Transverse colon (tissue), 4 donors: ENCODE data around the gene CIP2A. TPM values are rescaled to one million over a fixed set of nuclear protein-coding genes. Genes with fewer than 3 reads are reported as not detected.

Experiments
- DNase-seq: peaks from one replicate; pipeline ENCODE4 v3.0.0-alpha.2; 2019
- H3K27ac ChIP-seq, 4 donors: fragments of 200-600 bp; sonication (generic); 2 replicates each; pipeline ENCODE4 v1.5.1; 2016 to 2018; ENCODE audit warnings: inconsistent platforms in 4 of 4
- H3K27me3 ChIP-seq: fragments of 200-600 bp; sonication (generic); 2 replicates; pipeline ENCODE4 v1.5.1; 2017; ENCODE audit warnings: inconsistent platforms
- H3K36me3 ChIP-seq, 4 donors: fragments of 200-600 bp; sonication (generic); 2 replicates each; pipeline ENCODE4 v1.5.1; 2017 to 2019; ENCODE audit warnings: inconsistent platforms in 4 of 4
- H3K4me1 ChIP-seq, 4 donors: fragments of 200-600 bp; sonication (generic); 2 replicates each; pipeline ENCODE4 v1.5.1; 2017 to 2020; ENCODE audit warnings: inconsistent platforms in 4 of 4
- H3K4me3 ChIP-seq, 4 donors: fragments of 200-600 bp; sonication (generic); 1 replicate in 1 of 4; 2 replicates in 3 of 4; pipeline versions ENCODE4 v1.5.1 to v1.6.1; 2017 to 2019; ENCODE audit warnings: inconsistent platforms in 4 of 4
- H3K9me3 ChIP-seq, 2 donors: fragments of 200-600 bp; sonication (generic); 2 replicates each; pipeline ENCODE4 v1.5.1; 2017 to 2019; ENCODE audit warnings: inconsistent platforms in 2 of 2
- EP300 ChIP-seq: sonication (generic); formaldehyde crosslinking; IDR thresholded peaks from one replicate; pipeline ENCODE4 v1.6.1; 2017; ENCODE audit warnings: antibody characterized with exemption, low read depth
- POLR2A ChIP-seq: fragments of 450-650 bp; IDR thresholded peaks from one replicate; pipeline ENCODE4 v1.6.1; 2016; ENCODE audit warnings: antibody characterized with exemption, mild to moderate bottlenecking, moderate library complexity
- POLR2AphosphoS5 ChIP-seq, 3 donors: sonication (generic); formaldehyde crosslinking; IDR thresholded peaks; one replicate each; pipeline ENCODE4 v1.6.1; 2016; ENCODE audit warnings: antibody characterized with exemption in 3 of 3
- WGBS, 2 donors: methylation state at CpG; one replicate each; pipeline ENCODE4 v1.1.5; 2018; ENCODE audit warnings: low coverage in 1 of 2; 5-methylcytosine and 5-hydroxymethylcytosine counted together
- in situ Hi-C, 4 donors: fragments of 200-750 bp; cut with MboI; loops; one replicate each; pipeline versions ENCODE4 v1.15.0 to v1.15.1; 2017; ENCODE audit warnings: low sequenced_read_pairs in 3 of 4, low pct_ligation_motif_present in 1 of 4, low pct_unique_long_range_greater_than_20kb in 1 of 4
- intact Hi-C: fragments of 100-400 bp; cut with DNase I; formaldehyde crosslinking; loops from one replicate; pipeline ENCODE4 v1.15.1; 2023; ENCODE audit warnings: low total_unique reads
- total RNA-seq, 4 donors: library from RNA; depleted of rRNA; stranded (reverse); fragments of >200 nt; gene quantifications; one replicate each; pipeline ENCODE4 v1.1.0, GENCODE V29; 2016
- TF ChIP-seq, protein P1 (sequence below), 5 experiments: fragments of 200-600 bp in 3 of 5; fragments of 450-650 bp in 2 of 5; sonication (generic) in 3 of 5; IDR thresholded peaks; 1 replicate in 2 of 5; 2 replicates in 3 of 5; pipeline ENCODE4 v1.5.1; 2016 to 2017; ENCODE audit warnings: antibody characterized with exemption in 5 of 5, inconsistent platforms in 3 of 5, mild to moderate bottlenecking in 2 of 5, moderate library complexity in 1 of 5

The CIP2A gene
- total RNA-seq, 4 donors from 2014 or later = 0.40 to 3.2 (median 2.0) TPM

DNA sequence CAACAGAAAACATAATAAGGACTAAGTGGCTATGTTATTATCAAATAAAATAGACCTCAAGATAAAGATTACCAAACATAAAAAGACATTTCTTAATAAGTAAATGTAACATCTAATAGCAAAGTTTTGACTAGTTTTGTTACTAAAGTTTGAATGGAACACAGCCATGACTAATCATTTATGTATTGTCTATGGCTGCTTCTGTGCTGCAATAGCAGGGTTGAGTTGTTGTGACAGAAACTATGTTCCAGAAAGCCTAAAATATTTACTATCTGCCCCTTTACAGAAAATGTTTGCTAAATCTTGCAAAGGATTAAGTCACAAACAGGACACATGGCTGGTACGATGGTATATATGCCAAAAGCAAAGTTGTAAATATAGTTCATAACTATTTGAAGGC lies 40.9 kb downstream of the CIP2A start:
- TF ChIP-seq POLR2A = no peak
- no peak for TF ChIP-seq EP300
- no peak for TF ChIP-seq POLR2AphosphoS5 (IDR thresholded peaks at IDR 0.05)
- TF ChIP-seq, protein P1, sequence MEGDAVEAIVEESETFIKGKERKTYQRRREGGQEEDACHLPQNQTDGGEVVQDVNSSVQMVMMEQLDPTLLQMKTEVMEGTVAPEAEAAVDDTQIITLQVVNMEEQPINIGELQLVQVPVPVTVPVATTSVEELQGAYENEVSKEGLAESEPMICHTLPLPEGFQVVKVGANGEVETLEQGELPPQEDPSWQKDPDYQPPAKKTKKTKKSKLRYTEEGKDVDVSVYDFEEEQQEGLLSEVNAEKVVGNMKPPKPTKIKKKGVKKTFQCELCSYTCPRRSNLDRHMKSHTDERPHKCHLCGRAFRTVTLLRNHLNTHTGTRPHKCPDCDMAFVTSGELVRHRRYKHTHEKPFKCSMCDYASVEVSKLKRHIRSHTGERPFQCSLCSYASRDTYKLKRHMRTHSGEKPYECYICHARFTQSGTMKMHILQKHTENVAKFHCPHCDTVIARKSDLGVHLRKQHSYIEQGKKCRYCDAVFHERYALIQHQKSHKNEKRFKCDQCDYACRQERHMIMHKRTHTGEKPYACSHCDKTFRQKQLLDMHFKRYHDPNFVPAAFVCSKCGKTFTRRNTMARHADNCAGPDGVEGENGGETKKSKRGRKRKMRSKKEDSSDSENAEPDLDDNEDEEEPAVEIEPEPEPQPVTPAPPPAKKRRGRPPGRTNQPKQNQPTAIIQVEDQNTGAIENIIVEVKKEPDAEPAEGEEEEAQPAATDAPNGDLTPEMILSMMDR (IDR thresholded peaks at IDR 0.05) = no peak
- Histone ChIP-seq H3K9me3 (no peaks in the 10 kb centered on the region), H3K27me3 (no peaks in the 10 kb centered on the region), H3K4me3 (no peak overlapping the region), H3K4me1 (peaks cover 0 to 7% (median 3%) of the 10 kb centered on the region in 4 donors), H3K27ac (no peak overlapping the region), H3K36me3 (no peaks in the 10 kb centered on the region)
- intact Hi-C loops = no loop called here
- no peak for DNase-seq
- in situ Hi-C loops = no loop called here
- 60 to 67% methylated on average over 1 of the region's 1 CpG for WGBS, 2 donors

DNA sequence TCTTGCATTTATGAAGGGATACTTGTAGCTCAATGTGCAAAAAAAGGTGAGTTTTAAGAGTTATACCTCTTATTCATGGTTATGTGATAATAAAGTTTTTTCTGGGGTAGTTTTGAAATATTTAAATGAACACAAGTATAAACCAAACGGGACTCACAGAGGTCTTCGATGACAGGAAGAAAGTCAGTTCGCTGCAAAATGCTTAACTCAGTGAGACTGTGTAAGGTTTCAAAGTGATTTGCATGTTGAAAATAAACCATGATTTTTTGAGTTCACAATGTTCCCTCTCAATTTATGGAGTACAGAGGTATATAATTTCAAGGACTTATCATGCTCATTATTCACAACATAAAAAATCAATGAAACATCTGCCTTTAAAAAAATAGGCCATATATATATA lies 42.5 kb downstream of the CIP2A start:
- WGBS, 2 donors = 63 to 75% methylated on average over 3 of the region's 3 CpGs
- Histone ChIP-seq H3K27me3 (no peaks in the 10 kb centered on the region), H3K36me3 (no peaks in the 10 kb centered on the region), H3K9me3 (no peaks in the 10 kb centered on the region), H3K4me3 (no peak overlapping the region), H3K27ac (no peak overlapping the region), H3K4me1 (no peaks in the 10 kb centered on the region)
- DNase-seq = no peak
- intact Hi-C loops = no loop called here
- TF ChIP-seq POLR2A (no peak), POLR2AphosphoS5 (IDR thresholded peaks at IDR 0.05) (no peak), EP300 (no peak)
- TF ChIP-seq, protein P1 (IDR thresholded peaks at IDR 0.05) = no peak
- in situ Hi-C loops = no loop called here

DNA sequence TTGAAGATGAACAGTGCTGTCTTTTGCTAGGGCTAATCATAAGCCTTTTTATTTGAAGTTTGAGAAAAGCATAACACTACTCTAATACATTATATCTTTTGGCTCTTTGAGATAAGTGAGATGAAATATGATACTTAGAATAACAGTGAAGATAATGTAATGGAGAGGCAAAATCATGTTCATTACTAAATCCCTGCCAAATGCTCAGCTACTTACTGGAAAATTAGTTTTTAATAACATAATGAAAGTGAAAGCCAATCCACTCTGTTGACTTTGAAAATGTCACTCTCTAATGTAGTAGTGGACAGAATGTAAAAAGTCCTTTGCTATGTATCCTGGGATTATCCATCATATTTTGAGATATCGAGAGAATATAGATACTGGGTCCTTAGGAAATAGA lies 43.0 kb downstream of the CIP2A start:
- in situ Hi-C loops (no loop called here), intact Hi-C loops (no loop called here)
- 82% methylated on average over 1 of the region's 1 CpG for WGBS, 2 donors
- no peaks in the 10 kb centered on the region for H3K27me3 ChIP-seq
- no peak overlapping the region for H3K27ac ChIP-seq
- no peak for DNase-seq
- H3K36me3 ChIP-seq = no peaks in the 10 kb centered on the region
- H3K4me1 ChIP-seq = no peaks in the 10 kb centered on the region
- TF ChIP-seq POLR2A (no peak), EP300 (no peak), POLR2AphosphoS5 (IDR thresholded peaks at IDR 0.05) (no peak)
- TF ChIP-seq, protein P1 (IDR thresholded peaks at IDR 0.05) = no peak
- no peaks in the 10 kb centered on the region for H3K9me3 ChIP-seq
- H3K4me3 ChIP-seq = no peak overlapping the region

DNA sequence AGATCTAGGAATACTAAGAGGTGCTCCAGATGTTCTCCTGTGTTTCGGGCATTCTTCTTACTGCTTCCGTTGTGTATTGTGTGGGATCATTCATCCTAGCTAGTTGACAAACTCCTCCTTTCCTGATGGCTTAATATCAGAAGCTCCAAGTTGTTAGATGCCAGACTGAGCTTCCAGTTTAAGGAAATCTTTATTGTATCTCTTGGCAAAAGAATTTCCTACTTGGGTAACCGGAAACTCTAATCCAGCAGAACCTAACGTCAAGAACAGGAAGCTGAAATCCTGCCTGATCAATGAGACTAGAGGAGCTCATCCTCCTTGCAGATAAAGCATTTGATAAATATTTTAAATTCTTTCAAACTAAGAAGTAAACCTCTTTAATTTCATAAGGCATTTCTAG lies 51.2 kb downstream of the CIP2A start:
- Histone ChIP-seq H3K9me3 (no peaks in the 10 kb centered on the region), H3K4me3 (no peak overlapping the region), H3K36me3 (no peaks in the 10 kb centered on the region), H3K27me3 (no peaks in the 10 kb centered on the region), H3K4me1 (no peaks in the 10 kb centered on the region), H3K27ac (no peak overlapping the region)
- TF ChIP-seq EP300 = no peak
- TF ChIP-seq POLR2AphosphoS5 (IDR thresholded peaks at IDR 0.05) = no peak
- TF ChIP-seq, protein P1 (IDR thresholded peaks at IDR 0.05) = no peak
- no peak for TF ChIP-seq POLR2A
- DNase-seq = no peak
- in situ Hi-C loops = no loop called here
- 74 to 77% methylated on average over 4 of the region's 4 CpGs for WGBS, 2 donors
- intact Hi-C loops = no loop called here
